GM21528 (cell line): ENCODE results near the gene GAL3ST3.
"Not testable (repeated sequence)": the region's sequence is repeated elsewhere in the genome, so short reads cannot be mapped to it uniquely, and the experiment has no call there.

Experiments
- ATAC-seq: cut with Tn5 transposase; IDR thresholded peaks from one replicate; pipeline ENCODE4 v1.9.1; 2021; ENCODE audit warnings: mild to moderate bottlenecking, moderate library complexity; ENCODE audit not compliant: unreplicated experiment, low FRiP score

Gene GAL3ST3

DNA sequence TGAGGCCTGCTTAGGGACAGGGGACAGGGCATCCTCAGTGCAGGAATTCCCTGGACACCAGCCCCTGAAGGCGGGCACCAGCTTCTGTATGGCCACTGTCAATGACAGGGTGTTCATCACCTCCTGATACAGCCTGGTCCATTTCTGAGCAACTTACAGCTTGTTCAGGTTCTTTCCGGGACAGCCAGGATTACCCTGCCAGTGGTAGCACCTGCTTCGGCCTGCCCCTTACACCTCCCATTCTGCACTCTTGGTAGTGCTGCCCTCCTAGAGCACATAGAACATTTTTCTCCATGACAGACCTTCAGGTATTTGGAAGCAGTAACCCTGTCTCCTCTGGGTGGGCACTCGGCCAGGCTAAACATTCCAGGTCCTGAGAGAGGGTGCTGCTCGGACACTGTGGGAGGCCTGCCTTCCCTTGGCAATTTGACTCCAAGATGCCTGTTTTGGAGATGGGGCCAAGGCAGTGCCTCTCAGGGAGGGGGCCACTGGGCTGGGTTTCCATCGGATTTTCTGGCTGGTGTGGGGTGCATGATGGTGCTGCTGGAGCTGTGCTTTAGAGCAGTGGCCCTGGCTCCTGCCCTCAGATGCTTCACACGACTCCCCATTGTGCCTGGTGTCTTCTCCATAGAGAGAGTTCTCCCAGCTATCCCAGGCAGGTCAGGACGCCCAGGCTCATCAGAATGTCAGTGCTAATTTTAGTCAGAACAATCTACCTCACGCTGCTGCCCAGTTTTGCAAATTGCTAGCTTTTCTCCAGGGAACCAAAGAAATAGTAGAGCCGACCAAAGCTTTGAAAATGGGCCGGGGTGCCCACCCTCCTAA, 1.2 kb downstream of the GAL3ST3 start:
- no peak for ATAC-seq

GRCh38 chr11:66046901-66047300, 2.1 kb downstream of the GAL3ST3 start:
- no peak for ATAC-seq

DNA sequence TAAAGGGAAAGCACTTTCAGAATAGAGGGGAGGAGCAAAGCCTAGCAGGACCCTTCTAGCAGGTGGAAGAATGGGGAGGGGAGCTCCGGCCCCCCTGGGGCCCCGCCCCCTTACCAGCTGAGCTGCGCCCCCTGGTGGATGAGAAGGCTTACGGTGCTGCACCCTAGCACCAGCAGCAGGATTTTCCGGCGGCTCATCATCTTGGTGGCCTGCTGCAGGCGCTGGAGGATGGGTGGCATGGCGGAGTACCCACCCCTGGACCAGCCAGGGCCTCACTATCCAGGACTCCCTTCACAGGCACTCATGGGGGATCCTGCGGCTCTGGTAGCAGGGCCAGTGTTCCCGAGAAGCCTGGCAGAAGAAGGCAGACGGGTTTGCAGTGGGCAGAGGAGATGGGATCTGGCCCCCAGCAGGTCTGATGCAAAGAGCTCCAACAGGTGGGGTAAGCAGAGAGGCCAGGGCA, 3.8 kb downstream of the GAL3ST3 start:
- no peak for ATAC-seq

DNA sequence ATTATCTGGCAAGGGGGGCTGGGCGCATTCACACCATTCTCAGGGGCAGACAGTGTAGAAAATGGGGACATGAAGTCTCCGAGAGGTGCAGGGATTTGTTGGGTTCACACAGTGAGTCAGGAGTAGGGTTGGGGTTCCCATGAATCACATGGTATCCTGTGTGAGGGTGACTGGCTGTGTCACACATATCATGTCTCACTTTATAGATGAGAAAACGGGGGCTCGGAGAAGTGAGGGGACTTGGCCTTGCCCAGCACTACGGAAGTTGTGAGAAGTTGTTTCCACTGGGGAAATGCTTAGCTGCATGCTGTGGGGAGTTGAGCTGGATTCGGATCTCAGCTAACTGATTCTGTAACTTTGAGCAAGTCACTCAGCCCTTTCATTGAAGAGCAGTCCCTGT, 4.2 kb downstream of the GAL3ST3 start:
- no peak for ATAC-seq

DNA sequence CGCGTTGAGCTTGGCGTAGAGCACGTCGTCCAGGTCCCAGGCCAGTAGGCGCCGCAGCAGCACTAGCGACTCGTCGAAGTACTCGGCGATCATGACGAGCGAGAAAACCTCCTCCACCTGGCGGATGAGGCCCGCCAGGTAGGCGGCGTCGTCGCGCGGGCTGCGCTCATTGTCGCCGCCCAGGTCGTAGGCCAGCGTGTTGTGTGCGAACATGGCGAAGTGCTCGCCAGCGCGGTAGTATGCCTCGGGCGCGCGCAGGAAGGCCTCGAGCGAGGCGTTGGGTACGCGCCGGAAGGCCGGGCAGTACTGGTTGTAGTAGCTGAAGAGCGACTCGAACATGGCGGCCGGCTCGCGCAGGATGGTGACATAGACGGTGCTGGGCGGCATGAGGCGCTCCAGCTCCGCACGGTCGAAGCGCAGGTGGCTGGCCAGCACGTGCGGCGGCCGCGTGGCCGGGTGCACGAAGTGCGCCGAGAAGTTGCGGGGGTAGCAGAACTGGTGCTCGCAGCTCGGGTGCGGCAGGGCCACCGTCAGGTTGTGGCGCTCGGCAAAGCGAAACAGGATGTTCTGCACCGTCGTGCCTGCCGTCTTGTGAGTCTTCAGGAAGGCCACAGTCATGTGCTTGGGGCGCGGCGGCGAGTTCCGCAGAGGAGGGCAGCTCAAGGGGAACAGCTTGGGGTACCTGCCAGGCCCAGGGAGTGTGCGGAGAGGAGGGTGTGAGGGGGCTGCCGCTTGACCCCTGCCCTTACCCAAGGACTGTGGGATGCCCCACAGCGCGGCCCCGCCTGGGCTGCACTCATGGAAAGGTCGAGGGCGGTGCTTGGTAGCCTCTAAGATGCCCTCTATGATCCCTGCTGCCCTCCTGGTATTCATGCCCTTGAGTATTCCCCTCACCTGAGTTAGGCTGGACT, 5.7 kb downstream of the GAL3ST3 start:
- no peak for ATAC-seq

DNA sequence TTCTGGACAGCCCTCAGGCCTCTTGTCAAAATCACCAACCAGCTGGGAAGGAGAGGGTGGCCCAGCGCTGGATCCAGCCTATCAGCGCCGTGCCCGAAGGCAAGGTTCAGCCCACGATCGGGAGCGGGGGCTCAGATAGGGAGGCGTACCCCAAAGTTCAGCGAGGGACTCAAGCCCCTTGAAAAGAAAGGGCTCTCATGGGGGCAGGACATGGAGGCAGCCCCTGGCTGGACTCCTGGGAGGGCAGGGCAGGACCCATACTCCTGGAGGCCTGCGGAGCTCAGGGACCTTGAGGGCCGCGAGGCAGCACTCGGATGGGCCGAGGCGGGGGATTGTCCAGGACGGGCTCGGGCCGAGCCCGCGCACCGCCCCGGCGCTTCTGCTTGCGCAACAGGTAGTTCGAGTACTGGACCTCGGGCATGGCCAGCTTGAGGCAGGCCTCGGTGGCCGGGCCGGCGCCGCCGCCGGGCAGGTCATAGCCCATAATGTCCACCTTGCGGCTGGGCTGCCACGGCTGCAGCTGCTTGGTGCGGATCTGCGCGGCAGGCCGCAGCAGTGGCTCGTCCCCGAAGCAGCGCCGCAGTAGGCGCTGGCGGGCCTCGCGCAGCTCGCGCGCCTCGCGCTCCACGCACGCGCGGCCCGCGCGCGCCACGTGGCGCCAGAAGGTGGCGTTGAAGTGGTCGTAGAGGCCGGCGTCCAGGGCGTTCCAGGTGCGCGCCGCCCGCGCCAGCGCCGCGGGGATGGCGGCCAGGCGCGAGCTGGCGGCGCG, 6.5 kb downstream of the GAL3ST3 start:
- ATAC-seq, result no peak

GRCh38 chr11:66039765-66040164, 9.2 kb downstream of the GAL3ST3 start:
- ATAC-seq, result no peak

- no peak for ATAC-seq
Observed at GRCh38 chr11:66037327-66037726, 11.6 kb downstream of the GAL3ST3 start.

GRCh38 chr11:66036334-66036710, 12.6 kb downstream of the GAL3ST3 start:
- no peak for ATAC-seq

GRCh38 chr11:66035653-66036333, 13.2 kb downstream of the GAL3ST3 start:
- ATAC-seq, result no peak

DNA sequence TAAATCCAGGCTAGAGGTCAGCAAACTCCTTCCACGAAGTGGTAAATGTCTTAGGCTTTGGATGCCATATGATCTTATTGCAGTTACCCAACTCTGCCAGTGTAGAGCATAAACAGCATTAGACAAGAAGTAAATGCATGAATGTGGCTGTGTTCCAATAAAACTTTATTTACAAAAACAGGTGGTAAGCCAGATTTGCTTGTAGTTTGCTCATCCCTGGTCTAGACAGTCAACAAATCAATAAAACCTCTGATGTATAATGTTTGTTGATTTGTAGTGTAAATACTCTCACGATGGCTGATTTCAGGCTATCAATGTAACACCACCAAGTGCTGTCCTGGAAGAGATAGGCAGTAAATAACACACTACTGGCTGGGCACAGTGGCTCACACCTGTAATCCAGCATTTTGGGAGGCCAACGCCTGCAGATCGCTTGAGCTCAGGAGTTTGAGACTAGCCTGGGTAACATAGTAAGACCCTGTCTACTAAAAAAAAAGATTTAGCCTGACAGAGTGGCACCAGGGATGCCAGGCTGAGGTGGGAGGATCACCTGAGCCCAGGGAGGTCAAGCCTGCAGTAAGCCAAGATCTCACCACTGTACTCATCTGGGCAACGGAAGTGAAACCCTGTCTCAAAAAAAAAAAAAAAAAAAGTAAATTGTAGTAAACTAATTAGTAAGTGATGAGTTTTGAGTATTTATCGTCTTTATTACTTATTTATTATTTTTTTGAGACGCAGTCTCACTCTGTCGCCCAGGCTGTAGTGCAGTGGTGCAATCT, 15.8 kb downstream of the GAL3ST3 start:
- ATAC-seq, result no peak

DNA sequence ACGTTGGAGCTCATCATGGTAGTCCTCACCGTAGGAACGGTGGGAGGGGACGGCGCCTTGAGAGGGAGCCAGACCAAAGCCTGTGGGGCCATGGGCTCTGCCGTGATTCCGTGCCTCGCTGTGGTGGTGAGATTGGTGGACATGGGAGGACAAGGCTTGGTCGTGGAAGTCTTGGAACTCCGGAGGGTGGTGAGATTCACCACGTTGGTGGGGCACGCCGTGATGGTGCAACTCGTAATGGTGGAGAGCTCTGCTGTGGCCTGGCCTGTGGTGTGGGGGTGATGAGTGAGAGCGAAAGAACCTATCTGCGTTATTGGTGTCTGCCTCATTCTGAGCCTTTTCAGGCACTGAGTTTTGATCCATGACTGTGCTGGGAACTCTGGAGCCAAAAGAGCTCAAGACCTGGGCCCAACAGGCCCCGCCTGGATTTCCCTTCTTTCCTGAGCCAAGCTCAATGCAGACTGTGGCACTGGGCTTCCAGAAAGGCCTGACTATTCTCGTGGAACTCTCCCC, 22.9 kb downstream of the GAL3ST3 start, which contains the start of gene CATSPER1:
Gene CATSPER1 (minus strand): TSS at position 463 of the 513 bp plus-strand sequence. CDS start 100 bp downstream, at position 363.
- no peak for ATAC-seq

DNA sequence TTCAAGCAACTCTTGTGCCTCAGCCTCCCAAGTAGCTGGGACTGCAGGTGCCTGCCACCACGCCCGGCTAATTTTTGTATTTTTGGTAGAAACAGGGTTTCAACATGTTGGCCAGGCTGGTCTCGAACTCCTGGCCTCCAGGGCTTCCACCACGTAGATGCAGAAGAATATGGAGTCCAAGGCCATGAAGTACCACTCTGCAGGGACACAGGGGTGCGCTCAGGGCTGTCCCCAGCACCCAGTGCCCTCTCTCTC, 25.8 kb downstream of the GAL3ST3 start:
- not testable (repeated sequence) for ATAC-seq

- ATAC-seq, result no peak
Observed at GRCh38 chr11:66022401-66023185, 26.4 kb downstream of the GAL3ST3 start.

GRCh38 chr11:66020618-66021357, 28.2 kb downstream of the GAL3ST3 start:
- no peak for ATAC-seq

- ATAC-seq, result no peak
Observed at GRCh38 chr11:66020212-66020611, 28.7 kb downstream of the GAL3ST3 start.

GRCh38 chr11:66017321-66017720, 31.6 kb downstream of the GAL3ST3 start:
- no peak for ATAC-seq

DNA sequence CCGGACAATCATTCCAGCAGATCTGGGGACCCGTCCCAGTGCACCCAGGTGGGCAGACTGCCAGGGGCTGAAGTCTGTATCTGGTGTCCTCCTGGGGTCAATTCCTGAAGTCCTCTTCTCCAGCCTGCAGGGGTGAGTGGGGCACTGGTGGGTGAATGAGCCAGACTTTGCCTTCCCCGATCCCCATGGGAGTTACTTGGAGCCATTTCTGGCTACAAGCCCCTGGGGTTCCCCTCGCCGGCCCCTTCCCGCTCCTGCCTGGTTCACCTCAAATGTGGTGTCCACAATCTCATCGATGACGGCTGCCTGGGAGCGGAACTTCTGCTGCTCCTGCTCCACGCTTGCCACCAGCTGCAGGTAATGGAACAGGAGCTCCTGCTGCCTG, 32.2 kb downstream of the GAL3ST3 start:
- ATAC-seq, result no peak
